Loucy (cell line): ENCODE measurements around the gene MYEOV.

Source experiments
- EZH2phosphoT487 ChIP-seq: fragments of 200-600 bp; IDR thresholded peaks from 2 replicates; pipeline ENCODE4 v1.6.1; 2018; ENCODE audit warnings: antibody characterized with exemption, mild to moderate bottlenecking, moderate library complexity, borderline replicate concordance
- TF ChIP-seq, protein P1 (sequence below): fragments of 200-600 bp; sonication (generic); conservative IDR thresholded peaks from 2 replicates; pipeline ENCODE4 v1.5.1; 2014; ENCODE audit warnings: mild to moderate bottlenecking, antibody characterized with exemption, low read length

DNA sequence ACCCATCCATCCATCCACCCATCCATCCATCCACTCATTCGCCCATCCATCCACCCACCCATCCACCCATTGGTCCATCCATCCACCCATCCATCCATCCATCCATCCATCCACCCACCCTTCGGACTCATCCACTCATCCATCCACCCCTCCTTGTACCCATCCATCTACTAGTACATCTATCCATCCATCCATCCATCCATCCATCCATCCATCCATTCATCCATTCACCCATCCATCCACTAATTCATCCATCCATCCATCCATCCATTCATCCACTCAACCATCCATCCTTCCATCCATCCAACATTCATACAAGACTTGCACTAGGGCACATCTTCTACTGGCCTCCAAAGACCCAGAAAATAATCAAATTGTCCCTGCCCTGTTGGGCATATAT, 20.0 kb downstream of the MYEOV start:
- TF ChIP-seq, protein P1, sequence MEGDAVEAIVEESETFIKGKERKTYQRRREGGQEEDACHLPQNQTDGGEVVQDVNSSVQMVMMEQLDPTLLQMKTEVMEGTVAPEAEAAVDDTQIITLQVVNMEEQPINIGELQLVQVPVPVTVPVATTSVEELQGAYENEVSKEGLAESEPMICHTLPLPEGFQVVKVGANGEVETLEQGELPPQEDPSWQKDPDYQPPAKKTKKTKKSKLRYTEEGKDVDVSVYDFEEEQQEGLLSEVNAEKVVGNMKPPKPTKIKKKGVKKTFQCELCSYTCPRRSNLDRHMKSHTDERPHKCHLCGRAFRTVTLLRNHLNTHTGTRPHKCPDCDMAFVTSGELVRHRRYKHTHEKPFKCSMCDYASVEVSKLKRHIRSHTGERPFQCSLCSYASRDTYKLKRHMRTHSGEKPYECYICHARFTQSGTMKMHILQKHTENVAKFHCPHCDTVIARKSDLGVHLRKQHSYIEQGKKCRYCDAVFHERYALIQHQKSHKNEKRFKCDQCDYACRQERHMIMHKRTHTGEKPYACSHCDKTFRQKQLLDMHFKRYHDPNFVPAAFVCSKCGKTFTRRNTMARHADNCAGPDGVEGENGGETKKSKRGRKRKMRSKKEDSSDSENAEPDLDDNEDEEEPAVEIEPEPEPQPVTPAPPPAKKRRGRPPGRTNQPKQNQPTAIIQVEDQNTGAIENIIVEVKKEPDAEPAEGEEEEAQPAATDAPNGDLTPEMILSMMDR = no peak
- no peak for TF ChIP-seq EZH2phosphoT487
